Measurements from ENCODE around the gene OR2V2. TPM values are rescaled to one million over a fixed set of nuclear protein-coding genes. Genes with fewer than 3 reads are reported as not detected.
A peak's percentile ranks its signal among the peaks of the same experiment; 100 is the strongest.
"Not testable (repeated sequence)": the region's sequence is repeated elsewhere in the genome, so short reads cannot be mapped to it uniquely, and the experiment has no call there.

Gene OR2V2
- total RNA-seq, 6 experiments from 2014 or later = not detected

- H3K27ac ChIP-seq; H3K4me1 ChIP-seq; H3K4me3 ChIP-seq; H3K27me3 ChIP-seq; H3K9me3 ChIP-seq; intact Hi-C loops (cut with DNase I); H3K36me3 ChIP-seq; DNase-seq; ATAC-seq: not testable (repeated sequence)
- no CpG with 5 or more reads among the region's 30 CpGs for WGBS (ENCODE audit: insufficient coverage, low coverage, low lambda C conversion rate, missing lambda C conversion rate)
These were observed 45.3 kb upstream of the OR2V2 start for GRCh38 chr5:181101930-181102674.

GRCh38 chr5:181104259-181104568, 43.2 kb upstream of the OR2V2 start:
- H3K4me1 ChIP-seq; intact Hi-C loops (cut with DNase I); H3K27ac ChIP-seq; H3K36me3 ChIP-seq; H3K27me3 ChIP-seq; H3K9me3 ChIP-seq; H3K4me3 ChIP-seq: not testable (repeated sequence)
- 6% methylated on average over 5 of the region's 5 CpGs for WGBS (ENCODE audit: insufficient coverage, low coverage, low lambda C conversion rate, missing lambda C conversion rate)
- ATAC-seq (peak in 3 of 4 donors; percentile 4 to 25 (median 19)), DNase-seq (peak in 1 of 3 donors; percentile 32)

DNA sequence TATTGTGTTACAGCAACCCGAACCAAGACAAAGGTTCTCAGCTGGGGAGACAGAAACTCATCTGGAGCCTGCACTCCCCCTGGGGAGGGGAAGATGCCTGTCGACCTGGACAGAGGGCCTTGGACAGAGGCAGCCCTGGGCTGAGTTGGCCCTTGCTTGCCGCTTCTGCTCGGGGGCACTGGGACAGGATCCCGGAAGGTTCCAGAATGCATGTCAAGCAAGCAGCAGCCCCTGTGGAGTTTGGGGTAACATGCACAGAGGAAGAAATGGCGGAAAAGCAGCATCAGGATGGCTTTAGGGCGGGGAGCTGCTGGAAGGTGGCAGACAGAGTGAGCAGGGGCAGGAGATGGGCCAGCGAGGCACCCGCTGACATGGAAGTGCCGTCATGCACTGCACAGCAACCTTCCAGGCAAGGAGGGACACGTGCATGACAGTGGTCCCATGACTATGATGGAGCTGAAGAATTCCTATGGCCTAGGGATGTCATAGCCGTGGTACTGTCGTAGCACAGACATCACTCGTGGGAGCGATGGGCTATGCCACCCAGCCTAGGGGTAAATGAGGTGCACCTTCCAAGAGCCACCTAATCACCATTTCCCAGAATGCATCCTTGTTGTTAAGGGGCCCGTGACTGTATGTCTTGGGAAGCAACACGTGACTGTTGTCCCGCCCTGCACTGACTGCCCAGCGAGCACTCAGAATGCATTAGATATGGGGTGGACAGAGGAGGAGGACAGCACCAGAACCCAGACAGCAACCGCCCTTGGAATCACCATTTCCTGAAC, 42.6 kb upstream of the OR2V2 start:
- H3K27me3 ChIP-seq; H3K4me3 ChIP-seq; H3K4me1 ChIP-seq; H3K9me3 ChIP-seq; H3K27ac ChIP-seq; intact Hi-C loops (cut with DNase I); H3K36me3 ChIP-seq: not testable (repeated sequence)
- DNase-seq (peak in 1 of 3 donors; percentile 26), ATAC-seq (peak in 1 of 4 donors; percentile 9)
- WGBS (ENCODE audit: insufficient coverage, low coverage, low lambda C conversion rate, missing lambda C conversion rate) = 25% methylated on average over 2 of the region's 20 CpGs

- Histone ChIP-seq H3K36me3 (no peaks in the 10 kb centered on the region), H3K4me1 (no peaks in the 10 kb centered on the region), H3K27me3 (no peaks in the 10 kb centered on the region), H3K9me3 (no peaks in the 10 kb centered on the region), H3K27ac (no peak overlapping the region), H3K4me3 (no peak overlapping the region)
- intact Hi-C loops (cut with DNase I) = no loop called here
- no peak for ATAC-seq
- TF ChIP-seq, protein P1, sequence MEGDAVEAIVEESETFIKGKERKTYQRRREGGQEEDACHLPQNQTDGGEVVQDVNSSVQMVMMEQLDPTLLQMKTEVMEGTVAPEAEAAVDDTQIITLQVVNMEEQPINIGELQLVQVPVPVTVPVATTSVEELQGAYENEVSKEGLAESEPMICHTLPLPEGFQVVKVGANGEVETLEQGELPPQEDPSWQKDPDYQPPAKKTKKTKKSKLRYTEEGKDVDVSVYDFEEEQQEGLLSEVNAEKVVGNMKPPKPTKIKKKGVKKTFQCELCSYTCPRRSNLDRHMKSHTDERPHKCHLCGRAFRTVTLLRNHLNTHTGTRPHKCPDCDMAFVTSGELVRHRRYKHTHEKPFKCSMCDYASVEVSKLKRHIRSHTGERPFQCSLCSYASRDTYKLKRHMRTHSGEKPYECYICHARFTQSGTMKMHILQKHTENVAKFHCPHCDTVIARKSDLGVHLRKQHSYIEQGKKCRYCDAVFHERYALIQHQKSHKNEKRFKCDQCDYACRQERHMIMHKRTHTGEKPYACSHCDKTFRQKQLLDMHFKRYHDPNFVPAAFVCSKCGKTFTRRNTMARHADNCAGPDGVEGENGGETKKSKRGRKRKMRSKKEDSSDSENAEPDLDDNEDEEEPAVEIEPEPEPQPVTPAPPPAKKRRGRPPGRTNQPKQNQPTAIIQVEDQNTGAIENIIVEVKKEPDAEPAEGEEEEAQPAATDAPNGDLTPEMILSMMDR (IDR thresholded peaks at IDR 0.05) = no peak
- no peak for TF ChIP-seq POLR2A (IDR thresholded peaks at IDR 0.05)
- peak in 1 of 3 donors; percentile 29 for DNase-seq
- WGBS (ENCODE audit: insufficient coverage, low coverage, low lambda C conversion rate, missing lambda C conversion rate) = 19% methylated on average over 7 of the region's 7 CpGs
These were observed 41.9 kb upstream of the OR2V2 start for GRCh38 chr5:181105391-181106025.

- no peaks in the 10 kb centered on the region for H3K27me3 ChIP-seq
- WGBS (ENCODE audit: insufficient coverage, low coverage, low lambda C conversion rate, missing lambda C conversion rate) = 57% methylated on average over 5 of the region's 9 CpGs
- H3K36me3 ChIP-seq = no peaks in the 10 kb centered on the region
- ATAC-seq = no peak
- peak in 1 of 3 donors; percentile 29 for DNase-seq
- no peak for TF ChIP-seq POLR2A (IDR thresholded peaks at IDR 0.05)
- TF ChIP-seq, protein P1 (IDR thresholded peaks at IDR 0.05) = no peak
- no peaks in the 10 kb centered on the region for H3K4me1 ChIP-seq
- H3K4me3 ChIP-seq = no peak overlapping the region
- H3K27ac ChIP-seq = no peak overlapping the region
- no peaks in the 10 kb centered on the region for H3K9me3 ChIP-seq
- intact Hi-C loops (cut with DNase I) = no loop called here
These were observed 39.7 kb upstream of the OR2V2 start for GRCh38 chr5:181107699-181108098.

Data from right lobe of liver (tissue), 6 donors.